ENCODE data around the gene FRMD4A.

The FRMD4A gene

DNA sequence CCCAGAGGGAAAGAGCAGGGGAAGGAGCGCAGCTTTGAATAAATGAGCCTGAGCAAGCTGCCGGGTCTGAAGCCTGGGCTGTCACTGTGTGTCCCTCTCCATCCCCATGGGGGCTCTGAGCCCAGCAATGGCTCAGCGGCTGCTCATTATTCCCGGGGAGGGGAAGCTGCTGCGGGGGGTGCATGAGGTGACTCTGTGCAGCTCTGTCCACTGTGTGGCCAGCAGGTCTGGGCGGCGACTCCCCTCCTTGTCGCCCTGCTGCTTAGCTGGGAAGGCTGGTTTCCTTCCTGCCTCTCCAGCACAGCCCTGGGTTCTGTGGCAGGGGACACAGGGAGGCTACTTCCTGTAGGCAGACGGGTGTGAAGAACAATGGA lies 509.8 kb downstream of the FRMD4A start:
- no peak for DNase-seq (ENCODE audit: insufficient read length, low spot score)
- no peak for FAIRE-seq
- TF ChIP-seq, protein P1, sequence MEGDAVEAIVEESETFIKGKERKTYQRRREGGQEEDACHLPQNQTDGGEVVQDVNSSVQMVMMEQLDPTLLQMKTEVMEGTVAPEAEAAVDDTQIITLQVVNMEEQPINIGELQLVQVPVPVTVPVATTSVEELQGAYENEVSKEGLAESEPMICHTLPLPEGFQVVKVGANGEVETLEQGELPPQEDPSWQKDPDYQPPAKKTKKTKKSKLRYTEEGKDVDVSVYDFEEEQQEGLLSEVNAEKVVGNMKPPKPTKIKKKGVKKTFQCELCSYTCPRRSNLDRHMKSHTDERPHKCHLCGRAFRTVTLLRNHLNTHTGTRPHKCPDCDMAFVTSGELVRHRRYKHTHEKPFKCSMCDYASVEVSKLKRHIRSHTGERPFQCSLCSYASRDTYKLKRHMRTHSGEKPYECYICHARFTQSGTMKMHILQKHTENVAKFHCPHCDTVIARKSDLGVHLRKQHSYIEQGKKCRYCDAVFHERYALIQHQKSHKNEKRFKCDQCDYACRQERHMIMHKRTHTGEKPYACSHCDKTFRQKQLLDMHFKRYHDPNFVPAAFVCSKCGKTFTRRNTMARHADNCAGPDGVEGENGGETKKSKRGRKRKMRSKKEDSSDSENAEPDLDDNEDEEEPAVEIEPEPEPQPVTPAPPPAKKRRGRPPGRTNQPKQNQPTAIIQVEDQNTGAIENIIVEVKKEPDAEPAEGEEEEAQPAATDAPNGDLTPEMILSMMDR (IDR thresholded peaks at IDR 0.05; ENCODE audit: insufficient read depth, missing control alignments), result no peak

GRCh38 chr10:13820119-13820963 lies 510.4 kb downstream of the FRMD4A start:
- FAIRE-seq (no peak), DNase-seq (ENCODE audit: insufficient read length, low spot score) (no peak)
- TF ChIP-seq, protein P1 (IDR thresholded peaks at IDR 0.05; ENCODE audit: insufficient read depth, missing control alignments), result no peak

DNA sequence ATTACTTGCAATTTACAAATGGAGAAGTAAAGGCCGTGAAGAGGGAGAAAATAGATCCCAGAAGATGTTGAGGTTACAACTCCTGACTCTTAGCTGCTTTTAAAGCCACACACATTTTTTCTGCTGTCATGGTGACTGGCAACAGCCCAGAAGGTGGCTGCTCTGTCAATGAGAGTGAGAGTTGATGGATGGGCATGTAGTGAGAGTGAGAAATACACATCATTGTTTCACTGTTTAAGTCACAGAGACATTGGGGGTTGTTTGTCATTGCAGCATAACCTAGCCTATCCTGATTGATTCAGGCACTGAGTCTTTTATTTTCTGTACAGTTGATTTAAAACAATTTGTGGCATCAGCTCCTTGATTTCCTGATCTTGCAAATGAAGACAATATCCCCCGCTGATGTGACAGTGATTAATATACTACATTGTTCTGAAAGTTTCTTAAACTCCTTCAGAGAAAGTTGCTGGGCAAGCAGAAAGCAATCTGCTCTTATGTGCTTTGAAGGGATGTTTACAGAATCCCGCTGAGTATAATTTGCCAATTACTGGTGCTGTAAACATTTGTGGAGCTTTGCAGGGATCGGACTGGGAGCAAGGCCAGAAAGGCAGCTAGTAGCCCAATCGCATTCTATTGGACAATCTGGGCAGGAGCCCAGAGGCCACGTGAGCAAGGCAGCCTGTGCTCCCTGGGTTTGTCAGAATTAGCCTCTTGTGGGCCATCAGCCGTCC lies 514.4 kb downstream of the FRMD4A start:
- no peak for DNase-seq (ENCODE audit: insufficient read length, low spot score)
- TF ChIP-seq, protein P1 (IDR thresholded peaks at IDR 0.05; ENCODE audit: insufficient read depth, missing control alignments), result no peak
- FAIRE-seq, result no peak

GRCh38 chr10:13815756-13816155 lies 515.0 kb downstream of the FRMD4A start:
- TF ChIP-seq, protein P1 (IDR thresholded peaks at IDR 0.05; ENCODE audit: insufficient read depth, missing control alignments), result no peak
- DNase-seq (ENCODE audit: insufficient read length, low spot score), result no peak
- no peak for FAIRE-seq

DNA sequence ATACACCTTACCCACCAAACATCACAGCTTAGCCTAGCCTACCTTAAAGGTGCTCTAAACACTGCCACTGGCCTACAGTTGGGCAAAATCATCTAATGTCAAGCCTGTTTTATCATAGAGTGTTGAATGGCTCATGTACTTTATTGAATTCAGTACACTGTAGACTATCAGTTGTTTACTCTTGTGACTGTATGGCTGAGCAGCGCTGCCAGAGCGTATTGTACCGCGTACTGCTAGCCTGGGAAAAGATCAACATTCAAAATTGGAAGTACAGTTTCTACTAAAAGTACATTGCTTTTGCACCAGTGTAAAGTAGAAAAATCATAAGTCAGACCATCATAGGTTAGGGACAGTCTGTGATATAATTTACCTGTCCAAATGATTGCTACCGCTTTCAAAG lies 517.2 kb downstream of the FRMD4A start:
- no peak for FAIRE-seq
- DNase-seq (ENCODE audit: insufficient read length, low spot score), result no peak
- TF ChIP-seq, protein P1 (IDR thresholded peaks at IDR 0.05; ENCODE audit: insufficient read depth, missing control alignments), result no peak

DNA sequence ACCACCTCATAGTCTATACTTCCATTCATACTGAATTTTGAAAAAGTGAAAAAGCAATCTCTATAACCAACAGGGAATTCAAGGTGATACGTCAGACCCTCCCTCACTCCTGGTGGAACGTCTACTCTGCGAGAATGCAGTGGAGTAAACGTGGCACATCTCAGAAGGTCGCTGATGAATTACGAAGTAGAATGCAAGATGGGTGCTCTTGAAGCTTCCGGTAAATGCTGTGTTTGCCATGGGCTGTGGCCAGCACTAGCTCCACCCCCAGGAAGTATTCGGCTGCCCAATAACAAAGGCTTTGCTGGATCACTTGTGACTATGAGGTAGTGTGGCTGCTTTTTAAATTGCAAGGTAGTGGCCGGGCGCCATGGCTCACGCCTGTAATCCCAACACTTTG lies 517.9 kb downstream of the FRMD4A start:
- no peak for FAIRE-seq
- TF ChIP-seq, protein P1 (IDR thresholded peaks at IDR 0.05; ENCODE audit: insufficient read depth, missing control alignments), result no peak

GRCh38 chr10:13810568-13810967 lies 520.2 kb downstream of the FRMD4A start:
- TF ChIP-seq, protein P1 (IDR thresholded peaks at IDR 0.05; ENCODE audit: insufficient read depth, missing control alignments), result no peak
- no peak for FAIRE-seq
- DNase-seq (ENCODE audit: insufficient read length, low spot score), result no peak

More for the DNA sequence above, 517.9 kb downstream of the FRMD4A start:
- no peak for DNase-seq (ENCODE audit: insufficient read length, low spot score)

Measured in D721Med (cell line).